Osteocyte (in vitro differentiated cells): ENCODE measurements around the gene SLC4A5. TPM values are rescaled to one million over a fixed set of nuclear protein-coding genes. Genes with fewer than 3 reads are reported as not detected.

Experiments used
- DNase-seq: peaks from one replicate; pipeline ENCODE4 v3.0.0; 2021; ENCODE audit warnings: mixed read lengths; ENCODE audit not compliant: unreplicated experiment; ENCODE audit errors: extremely low spot score
- H3K27ac Mint-ChIP-seq: one replicate; pipeline ENCODE4 v1.8.0; 2021; ENCODE audit warnings: mild to moderate bottlenecking, mixed read lengths; ENCODE audit not compliant: unreplicated experiment
- H3K27me3 Mint-ChIP-seq: one replicate; pipeline ENCODE4 v1.8.0; 2021; ENCODE audit warnings: mixed read lengths; ENCODE audit not compliant: unreplicated experiment
- H3K36me3 Mint-ChIP-seq: one replicate; pipeline ENCODE4 v1.8.0; 2021; ENCODE audit warnings: mixed read lengths; ENCODE audit not compliant: unreplicated experiment
- H3K4me1 Mint-ChIP-seq: one replicate; pipeline ENCODE4 v1.8.0; 2021; ENCODE audit warnings: mixed read lengths; ENCODE audit not compliant: unreplicated experiment
- H3K4me3 Mint-ChIP-seq: one replicate; pipeline ENCODE4 v1.8.0; 2021; ENCODE audit warnings: mild to moderate bottlenecking, moderate library complexity, mixed read lengths; ENCODE audit not compliant: unreplicated experiment
- H3K9me3 Mint-ChIP-seq: one replicate; pipeline ENCODE4 v1.8.0; 2021; ENCODE audit warnings: mixed read lengths; ENCODE audit not compliant: unreplicated experiment
- CTCF ChIP-seq: fragments of 200-600 bp; sonication (generic); IDR thresholded peaks from 2 replicates; pipeline ENCODE4 v1.5.0; 2021; ENCODE audit warnings: antibody characterized with exemption, mild to moderate bottlenecking, moderate library complexity
- total RNA-seq: library from RNA; stranded (reverse); gene quantifications from 2 replicates; pipeline ENCODE4 v1.2.1, GENCODE V29; 2021

The SLC4A5 gene
- total RNA-seq, 1 donor from 2014 or later = 1.6 TPM

GRCh38 chr2:74301262-74301661 is 42.0 kb downstream of the SLC4A5 start:
- peak; percentile 75 for DNase-seq
- no peak for TF ChIP-seq CTCF
- peaks cover 13% of the 10 kb centered on the region for H3K27me3 Mint-ChIP-seq

GRCh38 chr2:74300506-74300905 is 42.7 kb downstream of the SLC4A5 start:
- Mint-ChIP-seq H3K27me3 (peaks cover 13% of the 10 kb centered on the region), H3K27ac (no peak overlapping the region), H3K4me1 (no peaks in the 10 kb centered on the region), H3K36me3 (no peaks in the 10 kb centered on the region), H3K4me3 (no peak overlapping the region), H3K9me3 (peaks cover 6% of the 10 kb centered on the region)
- DNase-seq = peak; percentile 60
- TF ChIP-seq CTCF = no peak

More at GRCh38 chr2:74301262-74301661, 42.0 kb downstream of the SLC4A5 start:
- H3K9me3 Mint-ChIP-seq = peaks cover 6% of the 10 kb centered on the region
- H3K4me1 Mint-ChIP-seq = no peaks in the 10 kb centered on the region
- H3K4me3 Mint-ChIP-seq = no peak overlapping the region
- no peak overlapping the region for H3K27ac Mint-ChIP-seq
- H3K36me3 Mint-ChIP-seq = no peaks in the 10 kb centered on the region

GRCh38 chr2:74297950-74298349 is 45.3 kb downstream of the SLC4A5 start:
- no peak for DNase-seq
- Mint-ChIP-seq H3K27me3 (peaks cover 13% of the 10 kb centered on the region), H3K36me3 (no peaks in the 10 kb centered on the region), H3K4me3 (no peak overlapping the region), H3K9me3 (peaks cover 6% of the 10 kb centered on the region), H3K27ac (no peak overlapping the region), H3K4me1 (no peaks in the 10 kb centered on the region)
- TF ChIP-seq CTCF = no peak

GRCh38 chr2:74297391-74297790 is 45.8 kb downstream of the SLC4A5 start:
- Mint-ChIP-seq H3K36me3 (no peaks in the 10 kb centered on the region), H3K4me3 (no peak overlapping the region), H3K4me1 (peaks cover 5% of the 10 kb centered on the region), H3K27ac (no peak overlapping the region), H3K9me3 (peaks cover 6% of the 10 kb centered on the region), H3K27me3 (peaks cover 13% of the 10 kb centered on the region)
- DNase-seq = no peak
- no peak for TF ChIP-seq CTCF

GRCh38 chr2:74293191-74293991 is 49.8 kb downstream of the SLC4A5 start:
- no peak for TF ChIP-seq CTCF
- Mint-ChIP-seq H3K27ac (no peak overlapping the region), H3K4me1 (peaks cover 5% of the 10 kb centered on the region), H3K9me3 (peaks cover 3% of the 10 kb centered on the region), H3K36me3 (no peaks in the 10 kb centered on the region), H3K4me3 (no peak overlapping the region), H3K27me3 (peaks cover 15% of the 10 kb centered on the region)
- DNase-seq = no peak
